Endothelial cell of umbilical vein (primary cell): ENCODE measurements around the gene NKG7. TPM values are rescaled to one million over a fixed set of nuclear protein-coding genes. Genes with fewer than 3 reads are reported as not detected.

Experiments used
- BruUV-seq: library from RNA; stranded (reverse); fragments of 400-500 nt; replicated peaks from 2 replicates; lab custom pipeline; 2021; lab: Mats Ljungman, UMichigan
- CTCF ChIA-PET: fragments of 300-600, 350-600 bp; sonication (Branson Sonifier 250); formaldehyde crosslinking; loops from one replicate; lab custom pipeline; 2021; ENCODE audit warnings: antibody characterized with exemption, inconsistent platforms; lab: Charles Lee
- POLR2A ChIA-PET: fragments of 300-600, 350-600 bp; sonication (Branson Sonifier 250); formaldehyde crosslinking; loops from one replicate; lab custom pipeline; 2021; ENCODE audit warnings: antibody characterized with exemption, inconsistent platforms; lab: Charles Lee
- DNase-seq: peaks from one replicate; pipeline ENCODE4 v3.0.0-alpha.2; 2011; ENCODE audit warnings: low read depth, low spot score
- FAIRE-seq: peaks from 2 replicates; lab custom pipeline; 2011; peaks lifted over from hg19 to GRCh38; lab: Jason Lieb, UNC
- H2AFZ ChIP-seq: 2 replicates; pipeline ENCODE4 v1.6.0; 2012; ENCODE audit warnings: low read depth, low read length, control low read depth, inconsistent platforms
- H3K27ac ChIP-seq: 2 replicates; pipeline ENCODE4 v1.5.1; 2011; ENCODE audit warnings: low read depth, mild to moderate bottlenecking, control low read depth, low read length, moderate library complexity; ENCODE audit not compliant: insufficient read depth
- H3K27me3 ChIP-seq, 2 experiments: 2 replicates each; pipeline versions ENCODE4 v1.6.0 to v1.6.1; 2011; ENCODE audit warnings: low read length in 2 of 2, mixed read lengths in 1 of 2; ENCODE audit not compliant: control insufficient read depth in 2 of 2, insufficient read depth in 2 of 2
- H3K36me3 ChIP-seq, 2 experiments: 2 replicates in 1 of 2; 3 replicates in 1 of 2; pipeline ENCODE4 v1.5.1; 2011; ENCODE audit warnings: low read length in 2 of 2, mild to moderate bottlenecking in 1 of 2, moderate library complexity in 1 of 2; ENCODE audit not compliant: control insufficient read depth in 2 of 2, insufficient read depth in 2 of 2; ENCODE audit errors: extremely low read depth in 1 of 2
- H3K4me1 ChIP-seq: 3 replicates; pipeline ENCODE4 v1.5.1; 2011; ENCODE audit warnings: mild to moderate bottlenecking, low read length; ENCODE audit not compliant: control insufficient read depth, insufficient read depth; ENCODE audit errors: extremely low read depth
- H3K4me2 ChIP-seq: 2 replicates; pipeline ENCODE4 v1.6.1; 2011; ENCODE audit warnings: low read length, control low read depth, mixed read lengths; ENCODE audit not compliant: insufficient read depth
- H3K4me3 ChIP-seq, 3 experiments: fragments of 200-600 bp in 1 of 3; sonication (generic), shearing (Covaris generic) in 1 of 3; replicated peaks in 1 of 3; 2 replicates each; pipeline ENCODE4 v1.5.1; 2011 to 2016; ENCODE audit warnings: control low read depth in 3 of 3, low read length in 3 of 3, mild to moderate bottlenecking in 2 of 3, inconsistent platforms in 1 of 3, low read depth in 1 of 3, moderate library complexity in 1 of 3; ENCODE audit not compliant: insufficient read depth in 1 of 3
- H3K79me2 ChIP-seq: 2 replicates; pipeline ENCODE4 v1.6.0; 2012; ENCODE audit warnings: low read length, inconsistent platforms; ENCODE audit not compliant: control insufficient read depth, insufficient read depth
- H3K9ac ChIP-seq: replicated peaks from 2 replicates; pipeline ENCODE3; 2011; ENCODE audit warnings: low read length, control low read depth; ENCODE audit not compliant: insufficient read depth; ENCODE audit errors: extremely low read depth
- H3K9me1 ChIP-seq: replicated peaks from 3 replicates; pipeline ENCODE4 v1.6.0; 2011; ENCODE audit warnings: mild to moderate bottlenecking, low read length; ENCODE audit not compliant: control insufficient read depth, insufficient read depth; ENCODE audit errors: extremely low read depth
- H3K9me3 ChIP-seq: replicated peaks from 2 replicates; pipeline ENCODE4 v1.5.1; 2012; ENCODE audit warnings: low read length, inconsistent platforms; ENCODE audit not compliant: control insufficient read depth, insufficient read depth
- H4K20me1 ChIP-seq: replicated peaks from 2 replicates; pipeline ENCODE3; 2011; ENCODE audit warnings: mild to moderate bottlenecking, low read length; ENCODE audit not compliant: control insufficient read depth, insufficient read depth; ENCODE audit errors: extremely low read depth
- CTCF ChIP-seq, 2 donors: IDR thresholded peaks; 1 replicate in 1 of 2; 2 replicates in 1 of 2; pipeline ENCODE4 v1.5.1; 2011; ENCODE audit warnings: low read length in 2 of 2, mild to moderate bottlenecking in 2 of 2, moderate library complexity in 2 of 2, control low read depth in 1 of 2, inconsistent platforms in 1 of 2, low read depth in 1 of 2; ENCODE audit not compliant: insufficient read depth in 1 of 2; ENCODE audit errors: extremely low read depth in 1 of 2
- EZH2 ChIP-seq: IDR thresholded peaks from 2 replicates; pipeline ENCODE4 v1.6.1; 2012; ENCODE audit warnings: borderline replicate concordance, low read depth, mild to moderate bottlenecking, moderate library complexity, low read length, inconsistent platforms; ENCODE audit not compliant: severe bottlenecking
- FOS ChIP-seq: IDR thresholded peaks from 2 replicates; pipeline ENCODE4 v1.6.1; 2011; ENCODE audit warnings: mild to moderate bottlenecking, low read length, moderate library complexity, borderline replicate concordance; ENCODE audit not compliant: insufficient read depth
- GATA2 ChIP-seq: IDR thresholded peaks from 2 replicates; pipeline ENCODE4 v1.7.0; 2011; ENCODE audit warnings: low read depth, mild to moderate bottlenecking, moderate library complexity, mixed read lengths, low read length; ENCODE audit not compliant: insufficient read length, insufficient read depth
- JUN ChIP-seq: IDR thresholded peaks from 2 replicates; pipeline ENCODE4 v1.6.1; 2011; ENCODE audit warnings: borderline replicate concordance, low read depth; ENCODE audit not compliant: insufficient read length, insufficient read depth
- MAX ChIP-seq: IDR thresholded peaks from 2 replicates; pipeline ENCODE4 v1.6.1; 2011; ENCODE audit not compliant: insufficient read depth, insufficient read length
- MYC ChIP-seq: IDR thresholded peaks from one replicate; pipeline ENCODE4 v1.6.1; 2011; ENCODE audit warnings: mild to moderate bottlenecking, low read depth, low read length
- POLR2A ChIP-seq: IDR thresholded peaks from 2 replicates; pipeline ENCODE4 v1.6.1; 2012; ENCODE audit warnings: low read depth, mild to moderate bottlenecking, control low read depth, low read length
- POLR2AphosphoS5 ChIP-seq: IDR thresholded peaks from 2 replicates; pipeline ENCODE4 v1.6.1; 2012; ENCODE audit warnings: low read depth, mild to moderate bottlenecking, control low read depth, low read length, moderate library complexity; ENCODE audit not compliant: insufficient read depth
- dilution Hi-C: fragments of 300-500 bp; cut with MboI; formaldehyde crosslinking; loops from one replicate; pipeline ENCODE4 v1.15.0; 2019; ENCODE audit warnings: low sequenced_read_pairs; ENCODE audit not compliant: extremely low pct_ligation_motif_present
- intact Hi-C: fragments of 100-400 bp; cut with micrococcal nuclease; formaldehyde crosslinking; loops from one replicate; pipeline ENCODE4 v1.10.0; 2022
- polyA plus RNA-seq, 4 experiments: library from polyadenylated mRNA; depleted of rRNA in 3 of 4; stranded (reverse) in 3 of 4; unstranded in 1 of 4; fragments of >200 nt; gene quantifications; 2 replicates each; pipeline versions ENCODE4 v1.2.1 to v1.2.3, GENCODE V29; 2011 to 2012; ENCODE audit warnings: missing spikeins in 1 of 4
- total RNA-seq: library from RNA; stranded (reverse); gene quantifications from 2 replicates; pipeline ENCODE4 v1.2.3, GENCODE V29; 2021

The NKG7 gene
- total and polyA plus RNA-seq, 2 donors (not counting 3 experiments of a cell fraction or from before 2014, with no cell fraction given): not detected

GRCh38 chr19:51356159-51356801 is 16.2 kb downstream of the NKG7 start:
- Histone ChIP-seq H3K79me2 (no peaks in the 10 kb centered on the region), H3K27ac (no peak overlapping the region), H3K27me3 (no peaks in the 10 kb centered on the region), H3K4me2 (no peak overlapping the region), H3K9me1 (no peaks in the 10 kb centered on the region), H3K9ac (no peak overlapping the region), H3K9me3 (no peaks in the 10 kb centered on the region), H4K20me1 (no peaks in the 10 kb centered on the region), H3K4me3 (no peak overlapping the region), H3K4me1 (no peaks in the 10 kb centered on the region), H3K36me3 (no peaks in the 10 kb centered on the region), H2AFZ (no peak overlapping the region)
- ChIA-PET CTCF (interaction anchor here (1.3 to 1.7 kb wide), 2 partner anchors 11 to 17 kb away, joined by 4 read pairs; no protein-coding TSS in a partner anchor), POLR2A (no interaction called here)
- no TSS peak for BruUV-seq
- DNase-seq (no peak), FAIRE-seq (no peak)
- intact Hi-C loops (no loop called here), dilution Hi-C loops (no loop called here)
- no peak for TF ChIP-seq MYC
- TF ChIP-seq CTCF (IDR thresholded peaks at IDR 0.05; ENCODE audit: extremely low read depth in 1 of 2, insufficient read depth in 1 of 2, low read depth in 1 of 2, low read length in 2 of 2): no peak
- no peak for TF ChIP-seq EZH2
- TF ChIP-seq JUN: no peak
- no peak for TF ChIP-seq MAX
- TF ChIP-seq GATA2: no peak
- no peak for TF ChIP-seq POLR2AphosphoS5
- TF ChIP-seq POLR2A: no peak
- TF ChIP-seq FOS: no peak
